Memory B cell (primary cell): ENCODE results near the gene HNRNPC.

ENCODE experiments used
- ATAC-seq: fragments of 150-1000 bp; cut with Tn5 transposase; 2 replicates; pipeline ENCODE4 v1.10.0; 2021; ENCODE audit warnings: low read depth, mild to moderate bottlenecking, moderate library complexity
- DNase-seq, 2 donors: peaks; one replicate each; pipeline ENCODE4 v3.0.0; 2022; ENCODE audit warnings: low spot score in 2 of 2
- H3K27ac Mint-ChIP-seq: one replicate; pipeline ENCODE4 v1.8.0; 2022; ENCODE audit warnings: mild to moderate bottlenecking, moderate library complexity, mixed read lengths
- H3K27me3 Mint-ChIP-seq: one replicate; pipeline ENCODE4 v1.8.0; 2022; ENCODE audit warnings: mixed read lengths
- H3K36me3 Mint-ChIP-seq: one replicate; pipeline ENCODE4 v1.8.0; 2022; ENCODE audit warnings: mild to moderate bottlenecking, mixed read lengths
- H3K4me1 Mint-ChIP-seq: one replicate; pipeline ENCODE4 v1.8.0; 2022; ENCODE audit warnings: mixed read lengths
- H3K4me3 Mint-ChIP-seq: one replicate; pipeline ENCODE4 v1.8.0; 2022; ENCODE audit warnings: mild to moderate bottlenecking, moderate library complexity, mixed read lengths
- H3K9me3 Mint-ChIP-seq: one replicate; pipeline ENCODE4 v1.8.0; 2022; ENCODE audit warnings: mixed read lengths

The HNRNPC gene

GRCh38 chr14:21160061-21160610, 109.1 kb downstream of the HNRNPC start:
- Mint-ChIP-seq H3K4me1 (no peaks in the 10 kb centered on the region), H3K27me3 (peaks cover 18% of the 10 kb centered on the region)

More at GRCh38 chr14:21160061-21160610, 109.1 kb downstream of the HNRNPC start:
- H3K36me3 Mint-ChIP-seq: no peaks in the 10 kb centered on the region
- H3K4me3 Mint-ChIP-seq: no peak overlapping the region
- no peak for DNase-seq
- no peak overlapping the region for H3K27ac Mint-ChIP-seq
- H3K9me3 Mint-ChIP-seq: no peaks in the 10 kb centered on the region
- no peak for ATAC-seq
